HG03066 (cell line): Measurements from ENCODE around the gene GRM6.

Experiments
- ATAC-seq: cut with Tn5 transposase; IDR thresholded peaks from one replicate; pipeline ENCODE4 v1.9.1; 2021; ENCODE audit warnings: low read depth; ENCODE audit not compliant: unreplicated experiment

Gene GRM6

GRCh38 chr5:178984145-178985072, 10.7 kb downstream of the GRM6 start:
- no peak for ATAC-seq

GRCh38 chr5:178983728-178984127, 11.4 kb downstream of the GRM6 start:
- no peak for ATAC-seq

GRCh38 chr5:178982941-178983340, 12.2 kb downstream of the GRM6 start:
- no peak for ATAC-seq

- no peak for ATAC-seq
Measured at GRCh38 chr5:178981381-178981780, 13.7 kb downstream of the GRM6 start.

GRCh38 chr5:178965465-178966055, 29.6 kb downstream of the GRM6 start:
- no peak for ATAC-seq

GRCh38 chr5:178941361-178941760, 53.8 kb downstream of the GRM6 start:
- ATAC-seq, result no peak

GRCh38 chr5:178940569-178941360, 54.4 kb downstream of the GRM6 start, which contains the start of gene ZNF454:
ZNF454 (plus strand) TSS chr5:178941198; CDS start chr5:178942792, 1,594 bp downstream.
- ATAC-seq, result no peak

GRCh38 chr5:178931846-178932760, 63.0 kb downstream of the GRM6 start:
- ATAC-seq, result no peak
